Astrocyte (in vitro differentiated cells and primary cell): Measurements from ENCODE around the gene STYK1. TPM values are rescaled to one million over a fixed set of nuclear protein-coding genes. Genes with fewer than 3 reads are reported as not detected.
"Not testable (repeated sequence)": the region's sequence is repeated elsewhere in the genome, so short reads cannot be mapped to it uniquely, and the experiment has no call there.

ENCODE experiments used
- DNase-seq: peaks from one replicate; pipeline ENCODE4 v3.0.0-alpha.2; 2010; ENCODE audit warnings: low read depth
- FAIRE-seq: peaks from 2 replicates; lab custom pipeline; 2011; peaks lifted over from hg19 to GRCh38; lab: Jason Lieb, UNC
- H2AFZ ChIP-seq: 2 replicates; pipeline ENCODE4 v1.6.0; 2012; ENCODE audit warnings: low read depth, low read length, inconsistent platforms
- H3K27ac ChIP-seq: 2 replicates; pipeline ENCODE4 v1.5.1; 2011; ENCODE audit warnings: low read depth, low read length, inconsistent platforms
- H3K27me3 ChIP-seq: 2 replicates; pipeline ENCODE4 v1.6.0; 2011; ENCODE audit warnings: low read length, inconsistent platforms; ENCODE audit not compliant: insufficient read depth
- H3K36me3 ChIP-seq: 2 replicates; pipeline ENCODE4 v1.5.1; 2011; ENCODE audit warnings: low read length, inconsistent platforms; ENCODE audit not compliant: insufficient read depth
- H3K4me1 ChIP-seq: 2 replicates; pipeline ENCODE4 v1.5.1; 2011; ENCODE audit warnings: low read length, inconsistent platforms; ENCODE audit not compliant: insufficient read depth
- H3K4me2 ChIP-seq: 2 replicates; pipeline ENCODE4 v1.6.0; 2012; ENCODE audit warnings: low read length, inconsistent platforms
- H3K4me3 ChIP-seq: 2 replicates; pipeline ENCODE4 v1.5.1; 2011; ENCODE audit warnings: low read depth, mild to moderate bottlenecking, low read length, inconsistent platforms; ENCODE audit not compliant: insufficient read depth
- H3K79me2 ChIP-seq: 2 replicates; pipeline ENCODE4 v1.6.0; 2012; ENCODE audit warnings: mild to moderate bottlenecking, low read length, inconsistent platforms; ENCODE audit not compliant: insufficient read depth
- H3K9ac ChIP-seq: 2 replicates; pipeline ENCODE4 v1.6.0; 2012; ENCODE audit warnings: mild to moderate bottlenecking, low read length, inconsistent platforms
- H3K9me3 ChIP-seq: 2 replicates; pipeline ENCODE4 v1.5.1; 2012; ENCODE audit warnings: low read depth, mild to moderate bottlenecking, low read length, inconsistent platforms; ENCODE audit not compliant: insufficient read depth
- H4K20me1 ChIP-seq: 2 replicates; pipeline ENCODE4 v1.6.0; 2012; ENCODE audit warnings: low read length, inconsistent platforms; ENCODE audit not compliant: insufficient read depth
- H3K27ac Mint-ChIP-seq: one replicate; pipeline ENCODE4 v1.8.0; 2021; ENCODE audit warnings: mild to moderate bottlenecking, mixed read lengths; ENCODE audit not compliant: unreplicated experiment
- H3K27me3 Mint-ChIP-seq: one replicate; pipeline ENCODE4 v1.8.0; 2021; ENCODE audit warnings: low read depth, mixed read lengths; ENCODE audit not compliant: unreplicated experiment
- H3K36me3 Mint-ChIP-seq: one replicate; pipeline ENCODE4 v1.8.0; 2021; ENCODE audit warnings: low read depth, mixed read lengths; ENCODE audit not compliant: unreplicated experiment
- H3K4me1 Mint-ChIP-seq: one replicate; pipeline ENCODE4 v1.8.0; 2021; ENCODE audit warnings: low read depth, mixed read lengths; ENCODE audit not compliant: unreplicated experiment
- H3K4me3 Mint-ChIP-seq: one replicate; pipeline ENCODE4 v1.8.0; 2021; ENCODE audit warnings: mild to moderate bottlenecking, moderate library complexity, mixed read lengths; ENCODE audit not compliant: unreplicated experiment
- H3K9me3 Mint-ChIP-seq: one replicate; pipeline ENCODE4 v1.8.0; 2021; ENCODE audit warnings: mild to moderate bottlenecking, mixed read lengths; ENCODE audit not compliant: unreplicated experiment
- EZH2 ChIP-seq: IDR thresholded peaks from 2 replicates; pipeline ENCODE4 v1.6.1; 2012; ENCODE audit warnings: mild to moderate bottlenecking, low read length, inconsistent platforms; ENCODE audit not compliant: insufficient read depth
- total RNA-seq: library from RNA; stranded (reverse); gene quantifications from 2 replicates; pipeline ENCODE4 v1.2.1, GENCODE V29; 2021
- TF ChIP-seq, protein P1 (sequence below): IDR thresholded peaks from 2 replicates; pipeline ENCODE4 v1.5.1; 2011; ENCODE audit warnings: low read depth, mild to moderate bottlenecking, inconsistent platforms, low read length, moderate library complexity; ENCODE audit not compliant: insufficient read depth

The STYK1 gene
- total RNA-seq, 1 donor from 2014 or later: 2.9 TPM

DNA sequence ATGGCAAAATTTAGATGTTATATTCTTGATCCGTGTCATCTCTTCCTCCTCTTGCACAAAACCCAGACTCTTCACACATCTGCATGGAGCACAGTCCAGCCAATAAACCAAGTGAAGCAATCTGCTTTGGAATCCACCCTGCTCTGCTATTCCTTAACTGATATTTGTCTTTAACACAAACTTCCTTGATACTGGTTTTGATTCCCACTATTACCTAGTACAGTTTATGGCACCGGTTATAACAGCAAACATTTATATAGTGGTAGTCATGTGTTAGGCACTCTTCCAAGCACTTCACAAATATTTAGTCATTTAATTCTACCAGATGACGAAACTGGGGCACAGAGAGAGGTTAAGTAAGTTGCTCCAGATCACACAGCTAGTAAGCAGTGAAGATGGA is 12.5 kb downstream of the STYK1 start:
- H3K4me2 ChIP-seq: no peak overlapping the region
- Mint-ChIP-seq H3K4me3 (no peak overlapping the region), H3K27me3 (no peaks in the 10 kb centered on the region), H3K9me3 (peaks cover 11% of the 10 kb centered on the region), H3K36me3 (peaks cover 7% of the 10 kb centered on the region), H3K4me1 (no peaks in the 10 kb centered on the region), H3K27ac (no peak overlapping the region)
- H3K9ac ChIP-seq: no peak overlapping the region
- no peak for DNase-seq
- no peaks in the 10 kb centered on the region for H4K20me1 ChIP-seq
- no peaks in the 10 kb centered on the region for H3K36me3 ChIP-seq
- H3K27me3 ChIP-seq: no peaks in the 10 kb centered on the region
- TF ChIP-seq, protein P1, sequence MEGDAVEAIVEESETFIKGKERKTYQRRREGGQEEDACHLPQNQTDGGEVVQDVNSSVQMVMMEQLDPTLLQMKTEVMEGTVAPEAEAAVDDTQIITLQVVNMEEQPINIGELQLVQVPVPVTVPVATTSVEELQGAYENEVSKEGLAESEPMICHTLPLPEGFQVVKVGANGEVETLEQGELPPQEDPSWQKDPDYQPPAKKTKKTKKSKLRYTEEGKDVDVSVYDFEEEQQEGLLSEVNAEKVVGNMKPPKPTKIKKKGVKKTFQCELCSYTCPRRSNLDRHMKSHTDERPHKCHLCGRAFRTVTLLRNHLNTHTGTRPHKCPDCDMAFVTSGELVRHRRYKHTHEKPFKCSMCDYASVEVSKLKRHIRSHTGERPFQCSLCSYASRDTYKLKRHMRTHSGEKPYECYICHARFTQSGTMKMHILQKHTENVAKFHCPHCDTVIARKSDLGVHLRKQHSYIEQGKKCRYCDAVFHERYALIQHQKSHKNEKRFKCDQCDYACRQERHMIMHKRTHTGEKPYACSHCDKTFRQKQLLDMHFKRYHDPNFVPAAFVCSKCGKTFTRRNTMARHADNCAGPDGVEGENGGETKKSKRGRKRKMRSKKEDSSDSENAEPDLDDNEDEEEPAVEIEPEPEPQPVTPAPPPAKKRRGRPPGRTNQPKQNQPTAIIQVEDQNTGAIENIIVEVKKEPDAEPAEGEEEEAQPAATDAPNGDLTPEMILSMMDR: no peak
- TF ChIP-seq EZH2: no peak
- no peaks in the 10 kb centered on the region for H3K79me2 ChIP-seq
- H3K4me1 ChIP-seq: no peaks in the 10 kb centered on the region
- FAIRE-seq: no peak
- no peak overlapping the region for H3K4me3 ChIP-seq
- H2AFZ ChIP-seq: no peak overlapping the region
- no peak overlapping the region for H3K27ac ChIP-seq
- H3K9me3 ChIP-seq: no peaks in the 10 kb centered on the region

DNA sequence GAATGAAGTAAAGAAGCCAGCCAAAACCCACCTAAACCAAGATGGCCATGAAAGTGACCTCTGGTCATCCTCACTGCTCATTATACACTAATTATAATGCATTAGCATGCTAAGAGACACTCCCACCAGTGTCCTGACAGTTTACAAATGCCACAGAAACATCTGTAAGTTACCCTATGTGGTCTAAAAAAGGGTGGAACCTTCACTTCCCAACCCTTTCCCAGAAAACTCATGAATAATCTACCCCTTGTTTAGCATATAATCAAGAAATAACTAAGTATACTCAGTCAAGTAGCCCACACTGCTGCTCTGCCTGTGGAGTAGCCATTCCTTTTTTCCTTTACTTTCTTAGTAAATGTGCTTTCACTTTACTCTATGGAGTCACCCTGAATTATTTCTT is 19.8 kb downstream of the STYK1 start:
- TF ChIP-seq, protein P1: no peak
- TF ChIP-seq EZH2: no peak
- H3K4me3 Mint-ChIP-seq: no peak overlapping the region

DNA sequence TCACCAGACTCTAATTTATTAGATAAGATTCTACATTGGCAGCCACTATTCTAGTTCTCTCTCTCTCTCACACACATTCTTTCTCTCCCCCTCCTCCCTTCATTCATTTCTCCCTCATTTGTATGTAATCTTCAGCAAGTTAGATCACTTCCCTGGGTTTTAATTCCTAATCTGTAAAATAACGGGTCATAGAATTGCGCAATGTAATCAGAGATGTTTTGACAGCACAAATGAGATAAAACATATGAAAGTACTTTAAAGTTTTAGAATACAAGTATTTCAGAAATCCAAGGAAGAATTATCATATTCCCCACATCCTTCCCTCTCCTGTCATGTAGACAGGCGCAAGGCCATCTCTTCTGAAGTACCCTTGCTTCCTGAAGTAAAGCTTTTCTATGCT is 21.7 kb downstream of the STYK1 start:
- FAIRE-seq: no peak
- H3K4me1 Mint-ChIP-seq: no peaks in the 10 kb centered on the region
- Histone ChIP-seq H3K27me3 (no peaks in the 10 kb centered on the region), H3K4me3 (no peak overlapping the region), H3K4me2 (no peak overlapping the region), H3K36me3 (no peaks in the 10 kb centered on the region), H4K20me1 (no peaks in the 10 kb centered on the region), H3K79me2 (no peaks in the 10 kb centered on the region), H3K9ac (no peak overlapping the region), H3K27ac (no peak overlapping the region), H3K9me3 (peaks cover 5% of the 10 kb centered on the region), H3K4me1 (no peaks in the 10 kb centered on the region), H2AFZ (no peak overlapping the region)
- H3K4me3 Mint-ChIP-seq: no peak overlapping the region
- DNase-seq: no peak
- TF ChIP-seq, protein P1: no peak
- TF ChIP-seq EZH2: no peak
- no peaks in the 10 kb centered on the region for H3K27me3 Mint-ChIP-seq
- no peak overlapping the region for H3K27ac Mint-ChIP-seq
- peaks cover 20% of the 10 kb centered on the region for H3K9me3 Mint-ChIP-seq
- peaks cover 13% of the 10 kb centered on the region for H3K36me3 Mint-ChIP-seq

More for the DNA sequence above, 19.8 kb downstream of the STYK1 start:
- Histone ChIP-seq H3K27ac (no peak overlapping the region), H3K4me1 (no peaks in the 10 kb centered on the region), H2AFZ (no peak overlapping the region), H3K4me3 (no peak overlapping the region), H4K20me1 (no peaks in the 10 kb centered on the region), H3K9ac (no peak overlapping the region), H3K4me2 (no peak overlapping the region), H3K79me2 (no peaks in the 10 kb centered on the region), H3K27me3 (no peaks in the 10 kb centered on the region), H3K36me3 (no peaks in the 10 kb centered on the region), H3K9me3 (no peaks in the 10 kb centered on the region)
- H3K9me3 Mint-ChIP-seq: peaks cover 21% of the 10 kb centered on the region
- FAIRE-seq (no peak), DNase-seq (no peak)
- no peaks in the 10 kb centered on the region for H3K27me3 Mint-ChIP-seq
- peaks cover 7% of the 10 kb centered on the region for H3K36me3 Mint-ChIP-seq
- no peaks in the 10 kb centered on the region for H3K4me1 Mint-ChIP-seq
- H3K27ac Mint-ChIP-seq: no peak overlapping the region

DNA sequence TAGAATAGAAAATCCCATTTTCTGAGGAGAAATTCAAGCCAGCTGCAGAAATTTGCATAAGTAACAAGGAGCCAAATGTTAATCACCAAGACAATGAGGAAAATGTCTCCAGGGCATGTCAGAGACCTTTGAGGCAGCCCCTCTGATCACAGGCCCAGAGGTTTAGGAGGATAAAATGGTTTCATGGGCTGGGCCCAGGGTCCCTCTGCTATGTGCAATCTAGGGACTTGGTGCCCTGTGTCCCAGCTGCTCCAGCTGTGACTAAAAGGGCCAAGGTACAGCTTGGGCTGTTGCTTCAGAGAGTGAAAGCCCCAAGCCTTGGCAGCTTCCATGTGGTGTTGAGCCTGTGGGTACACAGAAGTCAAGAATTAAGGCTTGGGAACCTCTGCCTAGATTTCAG is 27.3 kb downstream of the STYK1 start:
- H3K4me1 ChIP-seq, H3K27me3 Mint-ChIP-seq, FAIRE-seq, H3K4me1 Mint-ChIP-seq, H3K79me2 ChIP-seq, DNase-seq, H3K36me3 ChIP-seq, H3K27me3 ChIP-seq, H3K4me3 ChIP-seq, H3K27ac Mint-ChIP-seq, H3K4me2 ChIP-seq, H2AFZ ChIP-seq, H3K27ac ChIP-seq, H4K20me1 ChIP-seq, H3K9ac ChIP-seq, H3K4me3 Mint-ChIP-seq: not testable (repeated sequence)
- H3K9me3 Mint-ChIP-seq: peaks cover 32% of the 10 kb centered on the region
- peaks cover 15% of the 10 kb centered on the region for H3K9me3 ChIP-seq
- H3K36me3 Mint-ChIP-seq: peaks cover 20% of the 10 kb centered on the region
